H54 (cell line): ENCODE data around the gene KIF2C.
"Not testable (repeated sequence)": the region's sequence is repeated elsewhere in the genome, so short reads cannot be mapped to it uniquely, and the experiment has no call there.

Experiments used
- DNase-seq: peaks from one replicate; pipeline ENCODE4 v3.0.0; 2011; ENCODE audit warnings: low spot score, mixed read lengths; ENCODE audit not compliant: insufficient read length
- FAIRE-seq: peaks from 3 replicates; lab custom pipeline; 2011; peaks lifted over from hg19 to GRCh38; lab: Jason Lieb, UNC
- POLR2A ChIP-seq: IDR thresholded peaks from 2 replicates; pipeline ENCODE4 v1.6.1; 2011; ENCODE audit warnings: low read depth, mild to moderate bottlenecking, low read length

The KIF2C gene

DNA sequence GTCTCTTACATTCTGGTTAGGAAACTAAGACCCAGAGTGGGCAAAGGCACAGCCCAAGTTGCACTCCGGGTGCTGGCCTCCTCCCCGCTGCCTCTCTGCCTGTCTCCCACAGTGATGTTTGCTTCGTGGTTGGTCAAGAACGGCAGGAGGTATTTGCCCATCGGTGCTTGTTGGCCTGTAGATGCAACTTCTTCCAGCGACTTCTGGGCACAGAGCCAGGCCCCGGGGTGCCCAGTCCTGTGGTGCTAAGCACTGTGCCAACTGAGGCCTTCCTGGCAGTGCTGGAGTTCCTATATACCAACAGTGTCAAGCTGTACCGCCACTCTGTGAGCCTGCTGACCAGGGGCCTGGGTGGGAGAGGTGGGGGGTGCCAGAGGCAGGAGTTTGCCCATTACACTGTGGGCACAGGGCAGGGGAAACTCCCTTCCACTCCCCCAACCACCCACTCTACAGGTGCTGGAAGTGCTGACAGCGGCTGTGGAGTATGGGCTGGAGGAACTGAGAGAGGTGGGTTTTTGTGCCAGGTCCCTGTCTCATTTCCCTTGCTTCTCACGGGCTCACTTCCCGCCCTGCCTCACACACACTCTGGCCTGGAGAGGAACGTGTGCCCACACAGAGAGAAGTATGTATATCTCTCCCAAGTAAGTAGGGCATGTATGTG lies 70.6 kb downstream of the KIF2C start:
- FAIRE-seq (peak; percentile 36), DNase-seq (no peak)
- TF ChIP-seq POLR2A, result no peak

DNA sequence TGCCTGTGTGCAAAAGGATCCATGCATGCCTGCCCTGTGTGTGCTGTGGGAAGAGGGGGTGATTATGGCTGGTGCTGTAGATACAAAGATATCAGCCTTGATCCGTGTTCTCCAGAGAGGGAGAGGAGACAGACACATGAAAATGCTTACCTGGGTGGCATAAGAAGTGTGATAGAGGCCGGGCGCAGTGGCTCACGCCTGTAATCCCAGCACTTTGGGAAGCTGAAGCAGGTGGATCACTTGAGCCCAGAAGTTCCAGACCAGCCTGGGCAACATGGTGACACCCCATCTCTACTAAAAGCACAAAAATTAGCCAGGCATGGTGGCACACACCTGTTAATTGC lies 71.1 kb downstream of the KIF2C start:
- DNase-seq, FAIRE-seq: not testable (repeated sequence)

DNA sequence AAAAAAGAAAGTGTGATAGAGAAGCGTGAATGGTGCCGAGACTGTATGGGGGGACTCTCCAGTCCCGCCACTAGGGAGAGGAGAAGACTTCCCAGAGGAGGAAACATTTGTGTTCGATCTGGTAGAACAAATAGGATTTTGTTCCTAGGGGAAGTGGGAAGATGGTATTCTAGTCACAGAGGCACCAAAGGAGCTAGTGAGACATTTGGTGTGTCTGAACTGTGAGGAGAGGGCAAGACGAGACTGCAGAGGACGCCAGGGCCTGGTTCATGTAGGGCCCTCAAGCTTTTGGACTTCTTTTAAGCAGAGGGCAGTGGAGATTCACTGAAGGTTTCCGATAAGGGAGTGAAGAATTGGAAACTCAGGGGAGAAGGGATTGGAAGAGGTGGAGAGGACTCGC lies 71.6 kb downstream of the KIF2C start:
- no peak for FAIRE-seq
- no peak for TF ChIP-seq POLR2A
- DNase-seq, result no peak

- TF ChIP-seq POLR2A, result no peak
- FAIRE-seq, result no peak
- no peak for DNase-seq
Observed at GRCh38 chr1:44812822-44813543, 73.3 kb downstream of the KIF2C start.

GRCh38 chr1:44815926-44816325 lies 76.3 kb downstream of the KIF2C start:
- DNase-seq, FAIRE-seq: not testable (repeated sequence)

GRCh38 chr1:44817307-44817706 lies 77.7 kb downstream of the KIF2C start:
- FAIRE-seq, result no peak

More at GRCh38 chr1:44817307-44817706, 77.7 kb downstream of the KIF2C start:
- DNase-seq, result no peak
- no peak for TF ChIP-seq POLR2A
